HG02759 (cell line): Measurements from ENCODE around the gene RUFY1.

Experiments used
- ATAC-seq: cut with Tn5 transposase; IDR thresholded peaks from one replicate; pipeline ENCODE4 v1.9.1; 2021; ENCODE audit warnings: mild to moderate bottlenecking, moderate library complexity; ENCODE audit not compliant: unreplicated experiment

The RUFY1 gene

DNA sequence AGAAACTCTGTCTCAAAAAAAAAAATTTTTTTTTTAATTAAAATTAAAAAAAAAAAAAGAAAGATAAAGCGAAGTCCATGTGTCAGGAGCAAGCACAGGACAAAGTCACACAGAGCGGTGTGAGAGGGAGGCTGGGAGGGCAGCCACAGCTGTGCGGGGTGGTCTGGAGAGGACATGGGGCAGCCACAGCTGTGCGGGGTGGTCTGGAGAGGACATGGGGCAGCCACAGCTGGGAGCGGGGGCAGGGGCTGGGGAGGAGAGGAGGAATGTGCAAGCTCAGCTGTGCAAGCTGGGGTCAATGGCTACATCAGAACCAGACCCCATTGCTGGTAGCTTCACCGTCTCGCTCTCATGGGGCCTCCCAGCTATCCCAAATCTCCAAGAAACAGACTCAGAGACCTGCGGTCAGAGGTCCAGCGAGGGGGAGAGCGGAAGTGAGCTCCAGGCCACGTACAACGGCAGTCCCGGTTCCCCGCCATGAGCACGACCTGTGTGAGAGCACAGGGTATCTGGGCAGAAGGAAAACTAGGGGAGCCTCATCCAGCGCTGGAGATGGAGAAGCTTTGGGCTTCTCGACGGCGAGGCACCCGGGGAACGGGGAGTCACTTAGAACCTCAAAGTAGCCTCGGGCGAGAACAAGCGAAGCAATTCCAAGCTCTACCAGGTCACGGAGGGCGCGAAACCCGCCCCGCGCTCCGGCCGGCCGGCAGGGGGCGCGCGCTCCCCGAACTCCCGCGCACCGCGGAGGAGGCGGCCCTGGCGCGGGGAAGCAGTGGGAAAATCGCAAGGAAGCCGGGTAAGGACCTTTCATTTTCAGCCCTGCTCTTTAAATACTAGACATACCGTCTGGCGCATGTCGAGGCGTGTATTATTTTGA lies 107.2 kb downstream of the RUFY1 start:
- ATAC-seq: peak; percentile 93

DNA sequence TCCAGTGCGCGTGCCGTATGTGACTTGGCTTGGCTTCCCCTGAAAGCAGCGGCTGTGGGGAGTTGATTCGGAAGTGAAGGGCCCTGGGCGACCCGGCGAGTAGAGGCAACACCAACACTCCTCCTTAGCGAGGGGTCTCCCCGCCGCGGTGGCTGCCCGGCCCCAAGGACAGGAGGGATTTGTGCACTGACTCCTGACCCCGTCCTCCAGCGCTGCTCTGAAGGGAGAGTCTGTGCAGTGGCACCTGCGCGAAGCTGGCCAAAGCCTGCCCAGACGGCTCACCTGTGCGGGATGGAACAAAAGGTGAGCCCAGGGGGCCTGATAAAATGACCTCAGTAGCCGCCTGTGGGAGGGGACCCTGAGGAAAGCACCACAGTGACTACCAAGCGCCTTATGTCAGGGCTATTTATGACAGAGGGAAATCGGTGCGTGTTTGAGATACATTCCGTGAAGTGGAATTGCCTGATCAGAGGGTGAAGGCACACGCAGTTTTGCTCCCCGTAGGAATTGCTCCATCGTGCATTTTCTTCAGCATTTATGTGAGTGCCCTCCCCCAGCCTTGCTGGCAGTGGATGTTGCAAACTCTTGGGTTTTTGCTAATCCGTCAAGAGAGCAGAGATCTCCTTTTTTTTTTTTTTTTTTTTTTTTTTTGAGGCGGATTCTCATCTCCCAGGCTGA lies 108.0 kb downstream of the RUFY1 start:
- ATAC-seq: peak; percentile 72
